K562 (cell line): ENCODE measurements around the gene PIEZO2. TPM values are rescaled to one million over a fixed set of nuclear protein-coding genes. Genes with fewer than 3 reads are reported as not detected.
A peak's percentile ranks its signal among the peaks of the same experiment; 100 is the strongest.
"Not testable (repeated sequence)": the region's sequence is repeated elsewhere in the genome, so short reads cannot be mapped to it uniquely, and the experiment has no call there.

ENCODE experiments used
- ATAC-seq: fragments of 200-7000 bp; cut with Tn5 transposase; 3 replicates; pipeline ENCODE4 v1.9.1; 2020; ENCODE audit warnings: moderate library complexity
- BruUV-seq: library from RNA; stranded (reverse); fragments of 400-500 nt; replicated peaks from 2 replicates; lab custom pipeline; 2021; lab: Mats Ljungman, UMichigan
- CTCF ChIA-PET: fragments of 300-600 bp; formaldehyde crosslinking; extraction: SDS; loops from one replicate; lab custom pipeline; 2021; ENCODE audit warnings: low intra/inter-chr PET ratio; lab: Yijun Ruan, JAX
- POLR2A ChIA-PET: fragments of 300-600, 350-650 bp; sonication (Branson Sonifier 250); formaldehyde crosslinking; extraction: SDS; loops from one replicate; lab custom pipeline; 2021; ENCODE audit warnings: antibody characterized with exemption, inconsistent platforms; lab: Yijun Ruan, JAX
- DNase-seq, 4 experiments: peaks; one replicate each; pipeline versions ENCODE4 v3.0.0 to v3.0.0-alpha.2; 2011 to 2018; ENCODE audit warnings: low spot score in 3 of 4, mixed read lengths in 3 of 4; ENCODE audit errors: extremely low read depth in 1 of 4
- FAIRE-seq: peaks from 2 replicates; lab custom pipeline; 2011; peaks lifted over from hg19 to GRCh38; lab: Jason Lieb, UNC
- H2AFZ ChIP-seq: 2 replicates; pipeline ENCODE4 v1.6.0; 2011; ENCODE audit warnings: low read depth, low read length, control low read depth, inconsistent platforms
- H3K27ac ChIP-seq: fragments of 200-600 bp; 3 replicates; pipeline ENCODE4 v1.8.0; 2011; ENCODE audit warnings: low read depth, mild to moderate bottlenecking, control low read depth, inconsistent platforms, low read length, moderate library complexity, mixed read lengths; ENCODE audit errors: extremely low read depth
- H3K27me3 ChIP-seq, 2 experiments: fragments of 300-600 bp in 1 of 2; 2 replicates in 1 of 2; 3 replicates in 1 of 2; pipeline versions ENCODE4 v1.6.0 to v1.8.0; 2011; ENCODE audit warnings: inconsistent platforms in 2 of 2, low read length in 2 of 2, mild to moderate bottlenecking in 1 of 2, mixed read lengths in 1 of 2, moderate library complexity in 1 of 2; ENCODE audit not compliant: control insufficient read depth in 2 of 2, insufficient read depth in 2 of 2
- H3K36me3 ChIP-seq: fragments of 300-600 bp; 3 replicates; pipeline ENCODE4 v1.8.0; 2011; ENCODE audit warnings: mild to moderate bottlenecking, low read length, inconsistent platforms; ENCODE audit not compliant: control insufficient read depth, insufficient read depth
- H3K4me1 ChIP-seq, 2 experiments: fragments of 200-600 bp in 1 of 2; replicated peaks in 1 of 2; 2 replicates in 1 of 2; 3 replicates in 1 of 2; pipeline versions ENCODE4 v1.5.1 to v1.8.0; 2011; ENCODE audit warnings: inconsistent platforms in 2 of 2, low read length in 2 of 2, mild to moderate bottlenecking in 1 of 2, mixed read lengths in 1 of 2, moderate library complexity in 1 of 2; ENCODE audit not compliant: control insufficient read depth in 2 of 2, insufficient read depth in 2 of 2
- H3K4me2 ChIP-seq: 2 replicates; pipeline ENCODE4 v1.6.1; 2011; ENCODE audit warnings: low read length, control low read depth, inconsistent platforms, mixed read lengths; ENCODE audit not compliant: insufficient read depth
- H3K4me3 ChIP-seq: fragments of 200-600 bp; sonication (generic), shearing (Covaris generic); 2 replicates; pipeline ENCODE4 v1.5.1; 2016; ENCODE audit warnings: control low read depth, inconsistent platforms
- H3K79me2 ChIP-seq: fragments of 200-600 bp; 3 replicates; pipeline ENCODE4 v1.8.0; 2011; ENCODE audit warnings: low read length, inconsistent platforms; ENCODE audit not compliant: control insufficient read depth, insufficient read depth
- H3K9ac ChIP-seq, 2 experiments: 2 replicates each; pipeline versions ENCODE4 v1.6.0 to v1.6.1; 2011; ENCODE audit warnings: low read depth in 2 of 2, low read length in 2 of 2, control low read depth in 1 of 2, inconsistent platforms in 1 of 2, mild to moderate bottlenecking in 1 of 2, mixed read lengths in 1 of 2; ENCODE audit not compliant: insufficient read depth in 1 of 2
- H3K9me1 ChIP-seq: one replicate; pipeline ENCODE4 v1.6.0; 2011; ENCODE audit warnings: inconsistent platforms, mild to moderate bottlenecking, low read length, moderate library complexity; ENCODE audit not compliant: control insufficient read depth, insufficient read depth
- H3K9me3 ChIP-seq: replicated peaks from 2 replicates; pipeline ENCODE4 v1.5.1; 2011; ENCODE audit warnings: low read depth, low read length, inconsistent platforms; ENCODE audit not compliant: control insufficient read depth, insufficient read depth
- H4K20me1 ChIP-seq: replicated peaks from 2 replicates; pipeline ENCODE4 v1.6.1; 2011; ENCODE audit warnings: low read length, inconsistent platforms, mixed read lengths; ENCODE audit not compliant: control insufficient read depth, insufficient read depth
- C11orf30 ChIP-seq: fragments of 450-650 bp; IDR thresholded peaks from 2 replicates; pipeline ENCODE4 v1.6.1; 2016; ENCODE audit warnings: low read depth, mild to moderate bottlenecking
- CXXC5 ChIP-seq: fragments of 250-450 bp; sonication (Bioruptor Pico); IDR thresholded peaks from 2 replicates; pipeline ENCODE4 v1.8.0; 2022; ENCODE audit warnings: inconsistent platforms, mild to moderate bottlenecking, moderate library complexity
- DPF2 ChIP-seq: fragments of 450-650 bp; IDR thresholded peaks from 2 replicates; pipeline ENCODE4 v1.6.1; 2016
- EP300 ChIP-seq: IDR thresholded peaks from 2 replicates; pipeline ENCODE4 v1.6.1; 2012; ENCODE audit warnings: low read length, improper control_type of control experiment
- GATA2 ChIP-seq: sonication (generic); formaldehyde crosslinking; IDR thresholded peaks from 2 replicates; pipeline ENCODE4 v1.4.0; 2020; ENCODE audit warnings: mild to moderate bottlenecking, missing genetic modification reagents
- MEIS2 ChIP-seq: fragments of 450-650 bp; IDR thresholded peaks from 2 replicates; pipeline ENCODE4 v1.6.1; 2014; ENCODE audit warnings: mild to moderate bottlenecking; ENCODE audit not compliant: partially characterized antibody
- NR2C2 ChIP-seq, 2 experiments: fragments of 200-800 bp in 1 of 2; sonication (Bioruptor generic) in 1 of 2; sonication (generic) in 1 of 2; formaldehyde crosslinking in 1 of 2; IDR thresholded peaks; 2 replicates each; pipeline versions ENCODE4 v1.6.1 to v1.8.0; 2016 to 2022; ENCODE audit warnings: mild to moderate bottlenecking in 1 of 2, missing compliant biosample characterization in 1 of 2, missing genetic modification characterization in 1 of 2, missing genetic modification reagents in 1 of 2
- REST ChIP-seq, 2 experiments: fragments of 450-650 bp; formaldehyde crosslinking in 1 of 2; IDR thresholded peaks; 2 replicates each; pipeline versions ENCODE4 v1.4.0 to v1.6.1; 2014 to 2020; ENCODE audit warnings: mild to moderate bottlenecking in 2 of 2, borderline replicate concordance in 1 of 2, low read depth in 1 of 2
- SMARCA4 ChIP-seq: fragments of 450-650 bp; IDR thresholded peaks from 2 replicates; pipeline ENCODE4 v1.6.1; 2016
- SMARCC2 ChIP-seq: fragments of 450-650 bp; IDR thresholded peaks from 2 replicates; pipeline ENCODE4 v1.6.1; 2017; ENCODE audit warnings: antibody characterized with exemption, moderate library complexity, mild to moderate bottlenecking, low read depth
- SRF ChIP-seq, 2 experiments: fragments of 250-450, 450-650 bp in 1 of 2; sonication (Bioruptor Pico) in 1 of 2; sonication (generic) in 1 of 2; formaldehyde crosslinking; IDR thresholded peaks; 2 replicates each; pipeline versions ENCODE4 v1.5.0 to v1.5.1; 2020 to 2022; ENCODE audit warnings: mild to moderate bottlenecking in 1 of 2, missing genetic modification reagents in 1 of 2
- ZNF384 ChIP-seq: IDR thresholded peaks from 2 replicates; pipeline ENCODE4 v1.6.1; 2012; ENCODE audit warnings: low read depth, low read length, improper control_type of control experiment
- WGBS: fragments of 100-300 bp; shearing (Covaris generic); methylation state at CpG from one replicate; pipeline ENCODE4 v1.1.6; 2016; ENCODE audit warnings: low coverage, mixed read lengths; ENCODE audit not compliant: insufficient coverage; ENCODE audit errors: missing lambda C conversion rate; 5-methylcytosine and 5-hydroxymethylcytosine counted together
- in situ Hi-C: fragments of 300-500 bp; cut with MboI; formaldehyde crosslinking; loops from 4 replicates; pipeline ENCODE4 v1.15.0; 2018; ENCODE audit warnings: inconsistent platforms, mixed read lengths
- intact Hi-C: fragments of 100-400 bp; cut with micrococcal nuclease; formaldehyde crosslinking; loops from 2 replicates; pipeline ENCODE4 v1.14.2; 2022
- polyA plus RNA-seq, 8 experiments: library from polyadenylated mRNA; depleted of rRNA in 4 of 8; stranded (reverse) in 5 of 8; unstranded in 3 of 8; fragments of >200 nt; fragmentation: Nextera tagmentation in 2 of 8; fragmentation: Illumina TruSeq in 1 of 8; extraction: Ambion mirVana in 2 of 8; extraction: Trizol in 1 of 8; gene quantifications; 2 replicates each; pipeline versions ENCODE4 v1.2.1 to v1.2.3, GENCODE V29; 2011 to 2014; ENCODE audit warnings: inconsistent platforms in 1 of 8, missing spikeins in 1 of 8
- total RNA-seq, 7 experiments: library from RNA; depleted of rRNA in 6 of 7; stranded (reverse); fragments of >200 nt in 6 of 7; fragmentation: Illumina TruSeq in 2 of 7; extraction: Trizol in 2 of 7; gene quantifications; 2 replicates each; pipeline versions ENCODE4 v1.2.1 to v1.2.3, GENCODE V29; 2011 to 2021; ENCODE audit warnings: low replicate concordance in 1 of 7
- TF ChIP-seq, protein P1 (sequence below), 2 experiments: fragments of 450-650 bp in 1 of 2; sonication (generic) in 1 of 2; formaldehyde crosslinking in 1 of 2; IDR thresholded peaks in 1 of 2; conservative IDR thresholded peaks in 1 of 2; 2 replicates each; pipeline versions ENCODE4 v1.6.1 to v1.8.1; 2016 to 2023; ENCODE audit warnings: mild to moderate bottlenecking in 2 of 2, moderate library complexity in 2 of 2, inconsistent platforms in 1 of 2, missing genetic modification reagents in 1 of 2

PIEZO2 gene
- total and polyA plus RNA-seq, 9 of the 15 experiments (the other 6 are each of a cell fraction or from before 2014, with no cell fraction given), result 0.54 to 4.1 (median 2.0) TPM

- in situ Hi-C loops, result loop anchor here (5.0 kb wide), 1 partner anchor 1573 kb away; no protein-coding TSS in a partner anchor
- intact Hi-C loops; BruUV-seq; POLR2A ChIA-PET; H3K36me3 ChIP-seq; CTCF ChIA-PET; H3K9ac ChIP-seq; H3K27me3 ChIP-seq; H3K4me1 ChIP-seq; H4K20me1 ChIP-seq; H3K9me3 ChIP-seq; H3K79me2 ChIP-seq; H3K4me3 ChIP-seq; H3K9me1 ChIP-seq; H3K4me2 ChIP-seq; TF ChIP-seq NR2C2 (CRISPR knock-in tag; IDR thresholded peaks at IDR 0.05); REST (CRISPR knock-in tag; IDR thresholded peaks at IDR 0.05; ENCODE audit: low read depth): not testable (repeated sequence)
- Histone ChIP-seq H2AFZ (peak overlapping the region; percentile 60; the same call in 1 of the 2 replicates), H3K27ac (peak overlapping the region; percentile 12; the same call in 1 of the 3 replicates)
- ATAC-seq (peak; percentile 96), FAIRE-seq (peak; percentile 97), DNase-seq (peak in 2 of 4 experiments; percentile 46 to 79)
- WGBS, result under 1% methylated on average over 6 of the region's 6 CpGs
- TF ChIP-seq EP300, result peak; percentile 30; the same call in 1 of the 2 replicates
- TF ChIP-seq GATA2 (CRISPR knock-in tag), result peak; percentile 9; the same call in 1 of the 2 replicates
- peak in 1 of 2 experiments; percentile 84; a peak in 1 of 4 replicates for TF ChIP-seq SRF (CRISPR knock-in tag; IDR thresholded peaks at IDR 0.05)
- 0 out of 2 replicates have a peak, but pooled peaks have one; percentile 13 for TF ChIP-seq C11orf30
- peak; percentile 58 for TF ChIP-seq NR2C2 (tag; IDR thresholded peaks at IDR 0.05)
- TF ChIP-seq SMARCC2, result peak; percentile 61
- TF ChIP-seq CXXC5, result 0 out of 2 replicates have a peak, but pooled peaks have one; percentile 13
- TF ChIP-seq REST (IDR thresholded peaks at IDR 0.05; ENCODE audit: borderline replicate concordance), result peak; percentile 49
- TF ChIP-seq, protein P1, sequence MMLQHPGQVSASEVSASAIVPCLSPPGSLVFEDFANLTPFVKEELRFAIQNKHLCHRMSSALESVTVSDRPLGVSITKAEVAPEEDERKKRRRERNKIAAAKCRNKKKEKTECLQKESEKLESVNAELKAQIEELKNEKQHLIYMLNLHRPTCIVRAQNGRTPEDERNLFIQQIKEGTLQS (IDR thresholded peaks at IDR 0.05), result peak; percentile 64
- TF ChIP-seq, protein P1 (CRISPR knock-in tag; conservative IDR thresholded peaks at IDR 0.05), result not testable (repeated sequence)
- TF ChIP-seq DPF2, result peak; percentile 77
- TF ChIP-seq MEIS2, result peak; percentile 65
- TF ChIP-seq SMARCA4, result peak; percentile 83; the same call in 1 of the 2 replicates
- TF ChIP-seq ZNF384, result 0 out of 2 replicates have a peak, but pooled peaks have one; percentile 12
Observed at GRCh38 chr18:10629076-10629475, 520.3 kb downstream of the PIEZO2 start.
